Astrocyte of the spinal cord (primary cell): ENCODE measurements around the gene ISG15.

Experiments
- DNase-seq: peaks from one replicate; pipeline ENCODE4 v3.0.0; 2011; ENCODE audit warnings: low read depth, low spot score
- H3K4me3 ChIP-seq: 2 replicates; pipeline ENCODE4 v1.5.1; 2011; ENCODE audit warnings: low read depth, mild to moderate bottlenecking, low read length, moderate library complexity
- in situ Hi-C: cut with HindIII; loops from 2 replicates; pipeline ENCODE4 v1.10.0; 2017; ENCODE audit warnings: low sequenced_read_pairs
- TF ChIP-seq, protein P1 (sequence below): IDR thresholded peaks from 2 replicates; pipeline ENCODE4 v1.5.1; 2012; ENCODE audit warnings: low read depth, mild to moderate bottlenecking, low read length, inconsistent platforms

The ISG15 gene

GRCh38 chr1:1043921-1044320 is 30.6 kb downstream of the ISG15 start:
- in situ Hi-C loops = no loop called here
- DNase-seq = no peak
- no peak overlapping the region for H3K4me3 ChIP-seq
- TF ChIP-seq, protein P1, sequence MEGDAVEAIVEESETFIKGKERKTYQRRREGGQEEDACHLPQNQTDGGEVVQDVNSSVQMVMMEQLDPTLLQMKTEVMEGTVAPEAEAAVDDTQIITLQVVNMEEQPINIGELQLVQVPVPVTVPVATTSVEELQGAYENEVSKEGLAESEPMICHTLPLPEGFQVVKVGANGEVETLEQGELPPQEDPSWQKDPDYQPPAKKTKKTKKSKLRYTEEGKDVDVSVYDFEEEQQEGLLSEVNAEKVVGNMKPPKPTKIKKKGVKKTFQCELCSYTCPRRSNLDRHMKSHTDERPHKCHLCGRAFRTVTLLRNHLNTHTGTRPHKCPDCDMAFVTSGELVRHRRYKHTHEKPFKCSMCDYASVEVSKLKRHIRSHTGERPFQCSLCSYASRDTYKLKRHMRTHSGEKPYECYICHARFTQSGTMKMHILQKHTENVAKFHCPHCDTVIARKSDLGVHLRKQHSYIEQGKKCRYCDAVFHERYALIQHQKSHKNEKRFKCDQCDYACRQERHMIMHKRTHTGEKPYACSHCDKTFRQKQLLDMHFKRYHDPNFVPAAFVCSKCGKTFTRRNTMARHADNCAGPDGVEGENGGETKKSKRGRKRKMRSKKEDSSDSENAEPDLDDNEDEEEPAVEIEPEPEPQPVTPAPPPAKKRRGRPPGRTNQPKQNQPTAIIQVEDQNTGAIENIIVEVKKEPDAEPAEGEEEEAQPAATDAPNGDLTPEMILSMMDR = no peak

- TF ChIP-seq, protein P1 = no peak
- no peak for DNase-seq
- no peak overlapping the region for H3K4me3 ChIP-seq
- in situ Hi-C loops = no loop called here
Measured at GRCh38 chr1:1044455-1045078, 31.3 kb downstream of the ISG15 start.

DNA sequence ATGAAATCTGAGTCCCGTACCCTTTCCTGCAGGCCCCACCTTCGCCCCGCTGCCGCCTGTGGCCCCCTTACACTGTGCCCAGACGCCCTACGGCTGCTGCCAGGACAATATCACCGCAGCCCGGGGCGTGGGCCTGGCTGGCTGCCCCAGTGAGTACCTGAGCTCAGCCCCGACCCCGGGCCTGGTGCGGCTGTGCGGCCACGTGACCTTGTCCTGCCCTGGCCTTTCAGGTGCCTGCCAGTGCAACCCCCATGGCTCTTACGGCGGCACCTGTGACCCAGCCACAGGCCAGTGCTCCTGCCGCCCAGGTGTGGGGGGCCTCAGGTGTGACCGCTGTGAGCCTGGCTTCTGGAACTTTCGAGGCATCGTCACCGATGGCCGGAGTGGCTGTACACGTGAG is 31.8 kb downstream of the ISG15 start:
- no peak for DNase-seq
- H3K4me3 ChIP-seq = no peak overlapping the region
- TF ChIP-seq, protein P1 = no peak
- in situ Hi-C loops = no loop called here

- DNase-seq = no peak
- no peak overlapping the region for H3K4me3 ChIP-seq
- in situ Hi-C loops = no loop called here
- TF ChIP-seq, protein P1 = no peak
Measured at GRCh38 chr1:1046243-1046642, 32.9 kb downstream of the ISG15 start.

- H3K4me3 ChIP-seq = no peak overlapping the region
- in situ Hi-C loops = no loop called here
- DNase-seq = no peak
- TF ChIP-seq, protein P1 = no peak
Measured at GRCh38 chr1:1046767-1047166, 33.5 kb downstream of the ISG15 start.

GRCh38 chr1:1047407-1047806 is 34.1 kb downstream of the ISG15 start:
- H3K4me3 ChIP-seq = no peak overlapping the region
- in situ Hi-C loops = no loop called here
- TF ChIP-seq, protein P1 = no peak
- no peak for DNase-seq
